ENCODE results near the gene POLN. TPM values are rescaled to one million over a fixed set of nuclear protein-coding genes. Genes with fewer than 3 reads are reported as not detected.

Gene POLN
- total RNA-seq, 1 donor from 2014 or later: 0.21 TPM

DNA sequence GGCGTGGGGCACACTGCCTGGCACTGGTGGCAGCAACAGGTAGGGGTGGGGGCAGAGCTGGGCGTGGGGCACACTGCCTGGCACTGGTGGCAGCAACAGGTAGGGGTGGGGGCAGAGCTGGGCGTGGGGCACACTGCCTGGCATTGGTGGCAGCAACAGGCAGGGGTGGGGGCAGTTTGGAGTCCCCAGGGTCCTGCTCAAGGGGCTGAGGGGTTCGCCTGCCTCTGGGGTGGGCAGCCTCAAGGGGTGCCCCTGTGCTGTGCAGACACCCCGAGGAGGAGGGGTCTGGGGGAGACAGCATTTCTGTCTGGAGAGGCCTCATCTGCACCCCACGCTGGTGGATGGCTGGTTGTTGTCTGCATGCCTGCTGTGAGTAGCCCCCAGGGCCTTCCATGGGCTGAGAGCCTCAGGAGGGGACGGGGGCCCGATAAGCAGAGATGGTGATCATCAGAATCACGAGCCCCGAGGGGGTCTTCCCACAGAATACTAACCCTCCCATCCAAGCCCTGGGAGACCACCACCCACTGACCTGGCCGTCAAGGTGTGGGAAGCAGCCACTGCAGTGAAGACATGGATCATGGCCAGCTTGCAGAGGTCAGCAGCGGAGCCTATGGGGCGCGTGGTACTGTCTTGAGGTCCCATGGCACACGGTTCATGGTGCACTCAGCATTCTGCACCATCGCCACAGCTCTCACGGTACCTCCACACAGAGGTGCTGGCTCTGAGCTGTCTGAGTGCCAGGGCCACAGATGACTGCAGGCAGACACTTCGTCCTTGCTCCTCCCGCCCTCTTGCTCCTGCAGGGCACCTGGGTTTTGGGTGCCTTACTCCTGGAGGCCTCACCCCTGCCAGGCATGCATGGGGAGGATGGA lies 161.3 kb downstream of the POLN start:
- peak in 1 of 2 donors; percentile 55 for DNase-seq (ENCODE audit: low spot score in 2 of 2)
- H3K36me3 ChIP-seq: no peaks in the 10 kb centered on the region
- TF ChIP-seq, protein P1, sequence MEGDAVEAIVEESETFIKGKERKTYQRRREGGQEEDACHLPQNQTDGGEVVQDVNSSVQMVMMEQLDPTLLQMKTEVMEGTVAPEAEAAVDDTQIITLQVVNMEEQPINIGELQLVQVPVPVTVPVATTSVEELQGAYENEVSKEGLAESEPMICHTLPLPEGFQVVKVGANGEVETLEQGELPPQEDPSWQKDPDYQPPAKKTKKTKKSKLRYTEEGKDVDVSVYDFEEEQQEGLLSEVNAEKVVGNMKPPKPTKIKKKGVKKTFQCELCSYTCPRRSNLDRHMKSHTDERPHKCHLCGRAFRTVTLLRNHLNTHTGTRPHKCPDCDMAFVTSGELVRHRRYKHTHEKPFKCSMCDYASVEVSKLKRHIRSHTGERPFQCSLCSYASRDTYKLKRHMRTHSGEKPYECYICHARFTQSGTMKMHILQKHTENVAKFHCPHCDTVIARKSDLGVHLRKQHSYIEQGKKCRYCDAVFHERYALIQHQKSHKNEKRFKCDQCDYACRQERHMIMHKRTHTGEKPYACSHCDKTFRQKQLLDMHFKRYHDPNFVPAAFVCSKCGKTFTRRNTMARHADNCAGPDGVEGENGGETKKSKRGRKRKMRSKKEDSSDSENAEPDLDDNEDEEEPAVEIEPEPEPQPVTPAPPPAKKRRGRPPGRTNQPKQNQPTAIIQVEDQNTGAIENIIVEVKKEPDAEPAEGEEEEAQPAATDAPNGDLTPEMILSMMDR (IDR thresholded peaks at IDR 0.05): no peak
- intact Hi-C loops (cut with DNase I): no loop called here
- H3K27ac ChIP-seq: no peak overlapping the region
- no peaks in the 10 kb centered on the region for H3K9me3 ChIP-seq
- H3K4me1 ChIP-seq: no peaks in the 10 kb centered on the region
- H3K27me3 ChIP-seq: no peaks in the 10 kb centered on the region
- no peak overlapping the region for H3K4me3 ChIP-seq

- no peaks in the 10 kb centered on the region for H3K9me3 ChIP-seq
- DNase-seq (ENCODE audit: low spot score in 2 of 2): peak in 1 of 2 donors; percentile 38
- no peak overlapping the region for H3K27ac ChIP-seq
- H3K36me3 ChIP-seq: no peaks in the 10 kb centered on the region
- intact Hi-C loops (cut with DNase I): no loop called here
- H3K4me1 ChIP-seq: no peaks in the 10 kb centered on the region
- no peak overlapping the region for H3K4me3 ChIP-seq
- no peaks in the 10 kb centered on the region for H3K27me3 ChIP-seq
- TF ChIP-seq, protein P1 (IDR thresholded peaks at IDR 0.05): no peak
These were observed 162.0 kb downstream of the POLN start for GRCh38 chr4:2079926-2080325.

DNA sequence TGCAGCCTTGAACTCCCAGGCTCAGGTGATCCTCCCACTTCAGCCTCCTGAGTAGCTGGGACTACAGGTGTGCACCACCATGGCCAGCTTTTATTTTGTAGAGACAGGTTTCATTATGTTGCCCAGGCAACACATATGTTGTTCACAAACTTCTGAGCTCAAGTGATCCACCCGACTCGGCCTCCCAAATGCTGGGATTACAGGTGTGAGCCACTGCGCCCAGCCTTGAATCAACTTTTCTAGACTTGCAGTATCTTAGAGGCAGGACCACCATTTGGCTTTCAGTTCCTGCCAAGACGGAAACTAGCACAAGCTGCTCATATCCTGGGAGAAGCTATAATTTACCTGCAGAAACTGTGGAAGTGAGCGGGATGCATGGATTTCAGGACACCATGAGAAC lies 162.9 kb downstream of the POLN start:
- intact Hi-C loops (cut with DNase I): no loop called here
- Histone ChIP-seq H3K9me3 (no peaks in the 10 kb centered on the region), H3K4me3 (no peak overlapping the region), H3K36me3 (no peaks in the 10 kb centered on the region), H3K27me3 (no peaks in the 10 kb centered on the region), H3K27ac (no peak overlapping the region), H3K4me1 (no peaks in the 10 kb centered on the region)
- TF ChIP-seq, protein P1 (IDR thresholded peaks at IDR 0.05): no peak
- DNase-seq (ENCODE audit: low spot score in 2 of 2): peak in 1 of 2 donors; percentile 47

DNA sequence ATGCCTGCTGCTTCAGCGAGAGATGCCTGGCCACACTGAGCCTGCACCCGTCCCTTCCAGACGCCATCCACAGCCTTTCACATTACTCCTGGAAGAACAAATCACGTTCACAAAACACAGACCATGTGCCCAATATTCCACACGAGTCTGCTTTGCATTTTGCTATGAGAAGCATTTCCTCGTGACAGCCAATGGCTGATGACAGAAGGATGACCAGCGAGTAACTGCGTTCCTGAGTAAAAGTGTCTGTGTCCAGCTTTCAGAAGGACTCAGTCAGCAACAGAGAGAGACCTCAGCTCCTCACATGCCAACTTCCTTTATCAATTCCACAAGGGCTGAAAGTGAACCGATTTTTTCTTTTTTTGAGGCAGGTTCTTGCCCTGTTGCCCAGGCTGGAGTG lies 163.3 kb downstream of the POLN start:
- intact Hi-C loops (cut with DNase I): no loop called here

GRCh38 chr4:2077537-2078460 lies 164.1 kb downstream of the POLN start:
- no peaks in the 10 kb centered on the region for H3K4me1 ChIP-seq
- H3K36me3 ChIP-seq: no peaks in the 10 kb centered on the region
- no peaks in the 10 kb centered on the region for H3K9me3 ChIP-seq
- H3K27ac ChIP-seq: no peak overlapping the region
- H3K4me3 ChIP-seq: no peak overlapping the region
- TF ChIP-seq, protein P1 (IDR thresholded peaks at IDR 0.05): no peak
- intact Hi-C loops (cut with DNase I): no loop called here
- DNase-seq (ENCODE audit: low spot score in 2 of 2): no peak
- no peaks in the 10 kb centered on the region for H3K27me3 ChIP-seq

More for the DNA sequence above, 163.3 kb downstream of the POLN start:
- Histone ChIP-seq H3K27me3 (no peaks in the 10 kb centered on the region), H3K4me1 (no peaks in the 10 kb centered on the region), H3K36me3 (no peaks in the 10 kb centered on the region), H3K27ac (no peak overlapping the region), H3K4me3 (no peak overlapping the region), H3K9me3 (no peaks in the 10 kb centered on the region)
- TF ChIP-seq, protein P1 (IDR thresholded peaks at IDR 0.05): no peak
- no peak for DNase-seq (ENCODE audit: low spot score in 2 of 2)

Data from ascending aorta (tissue), 2 donors.